ENCODE results near the gene CTRB2.

GRCh38 chr16:75218256-75219076 lies 11.5 kb upstream of the CTRB2 start, which contains the start of gene CTRB1:
- no peak for TF ChIP-seq CTCF (IDR thresholded peaks at IDR 0.05)
- no peak for TF ChIP-seq ZFX (IDR thresholded peaks at IDR 0.05; ENCODE audit: borderline replicate concordance)
